GM19328 (cell line): ENCODE measurements around the gene ANKRD18B.
"Not testable (repeated sequence)": the region's sequence is repeated elsewhere in the genome, so short reads cannot be mapped to it uniquely, and the experiment has no call there.

ENCODE experiments used
- ATAC-seq: cut with Tn5 transposase; IDR thresholded peaks from one replicate; pipeline ENCODE4 v1.9.1; 2021; ENCODE audit warnings: mild to moderate bottlenecking, moderate library complexity; ENCODE audit not compliant: unreplicated experiment

Gene ANKRD18B

DNA sequence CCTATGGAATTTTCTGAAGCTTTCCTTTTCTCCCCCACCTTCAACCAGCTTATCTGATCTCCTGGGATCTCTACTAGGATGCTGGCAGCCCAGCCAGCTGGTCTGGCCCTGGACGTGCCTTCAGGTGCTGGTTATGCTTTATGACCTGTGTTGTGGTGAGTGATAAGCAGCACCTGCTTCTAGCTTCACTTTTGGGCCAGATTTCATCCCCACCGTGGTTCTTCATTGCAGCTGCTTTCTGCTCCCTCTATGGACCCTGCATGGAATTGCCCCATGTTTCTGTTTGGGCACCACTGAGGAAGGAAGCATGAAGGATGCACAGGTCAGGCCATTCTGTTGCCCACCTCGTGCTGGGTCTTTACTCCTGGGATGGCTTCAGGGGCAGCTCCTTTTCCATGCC lies 80.2 kb downstream of the ANKRD18B start:
- ATAC-seq = not testable (repeated sequence)

DNA sequence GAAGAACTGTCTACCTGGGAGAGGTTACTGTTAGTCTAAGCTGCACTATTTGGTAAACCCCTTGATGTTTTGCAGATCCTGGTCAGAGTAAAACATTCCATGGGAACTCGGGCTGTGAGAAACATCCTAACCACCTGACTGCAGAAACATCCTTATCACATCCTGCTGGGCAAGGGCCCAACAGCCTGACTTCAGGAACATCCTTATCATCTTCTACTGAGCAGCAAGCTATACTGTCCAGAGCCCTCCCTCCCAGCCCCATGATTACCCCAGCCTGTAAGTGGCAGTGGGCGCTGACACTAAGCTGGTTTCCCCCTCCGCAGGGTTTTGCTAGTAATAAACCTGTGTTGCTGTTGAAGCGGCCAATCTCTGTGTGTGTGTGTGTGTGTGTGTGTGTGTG lies 80.9 kb downstream of the ANKRD18B start:
- ATAC-seq = not testable (repeated sequence)

DNA sequence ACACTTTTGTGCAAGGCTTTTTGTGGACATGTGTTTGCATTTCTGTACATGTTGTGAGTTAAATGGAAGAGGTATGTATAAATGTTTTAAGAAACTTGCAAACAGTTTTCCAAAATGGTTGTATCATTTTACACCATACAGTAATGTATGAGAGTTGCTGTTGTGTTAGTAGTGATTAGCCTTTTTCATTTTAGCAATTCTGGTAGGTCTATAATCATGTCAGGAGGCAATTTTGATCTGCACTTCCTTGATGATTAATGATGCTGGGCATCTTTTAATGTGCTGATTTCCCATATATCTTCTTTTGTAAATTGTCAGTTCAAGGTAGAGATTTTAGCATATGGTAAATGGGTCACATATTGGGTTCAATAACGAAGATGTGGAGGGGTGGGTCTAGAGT lies 87.3 kb downstream of the ANKRD18B start:
- ATAC-seq = no peak

DNA sequence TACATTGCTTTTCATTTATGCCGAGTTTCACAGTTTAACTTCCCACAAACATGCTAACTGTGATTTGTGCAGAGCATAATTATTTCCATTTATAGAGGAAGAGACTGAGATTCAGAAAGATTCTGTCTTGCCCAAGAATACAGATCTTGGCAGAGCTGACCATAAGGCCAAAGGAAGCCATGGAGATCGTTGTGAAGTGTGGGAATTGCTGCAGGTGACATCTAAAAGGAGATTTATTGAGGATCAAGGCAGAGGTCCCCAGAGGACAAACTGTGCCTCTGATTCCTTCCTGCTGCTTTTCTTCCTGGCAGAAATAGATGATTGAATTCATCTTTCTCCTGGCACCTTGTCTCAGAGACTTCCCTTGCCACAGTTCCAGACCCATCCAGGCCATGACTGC lies 88.4 kb downstream of the ANKRD18B start:
- ATAC-seq = not testable (repeated sequence)

DNA sequence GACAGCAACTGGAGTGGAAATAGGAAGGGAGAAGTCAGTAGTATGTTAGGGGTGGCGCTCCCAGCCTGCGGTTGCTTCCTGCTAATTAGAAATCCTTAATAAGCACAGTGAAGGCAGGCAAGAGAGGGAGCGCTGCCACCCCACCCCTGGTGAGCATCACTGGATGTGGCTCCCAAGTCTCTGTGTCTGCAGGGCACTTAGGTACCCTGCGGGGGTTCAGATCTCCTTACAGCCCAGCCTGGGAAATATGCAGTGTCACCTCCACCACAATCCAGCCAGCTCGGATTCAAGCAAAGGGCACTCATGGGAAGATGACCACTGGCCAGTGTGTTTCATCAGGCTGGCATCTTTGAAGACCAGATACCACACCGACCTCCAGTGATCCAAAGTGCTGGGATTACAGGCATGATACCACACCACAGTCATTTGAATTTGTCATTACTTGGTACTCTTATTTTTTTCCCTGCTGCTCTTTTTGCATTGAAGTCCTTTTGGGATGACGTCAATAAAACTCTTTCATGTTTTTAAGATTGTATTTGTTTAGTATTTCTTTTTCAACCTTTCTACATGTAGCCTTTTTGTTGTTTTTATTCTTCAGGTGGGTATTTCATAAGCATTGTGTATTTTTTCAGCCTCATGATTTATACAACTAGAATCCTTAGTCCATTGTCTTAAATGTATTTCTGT lies 90.1 kb downstream of the ANKRD18B start:
- no peak for ATAC-seq

DNA sequence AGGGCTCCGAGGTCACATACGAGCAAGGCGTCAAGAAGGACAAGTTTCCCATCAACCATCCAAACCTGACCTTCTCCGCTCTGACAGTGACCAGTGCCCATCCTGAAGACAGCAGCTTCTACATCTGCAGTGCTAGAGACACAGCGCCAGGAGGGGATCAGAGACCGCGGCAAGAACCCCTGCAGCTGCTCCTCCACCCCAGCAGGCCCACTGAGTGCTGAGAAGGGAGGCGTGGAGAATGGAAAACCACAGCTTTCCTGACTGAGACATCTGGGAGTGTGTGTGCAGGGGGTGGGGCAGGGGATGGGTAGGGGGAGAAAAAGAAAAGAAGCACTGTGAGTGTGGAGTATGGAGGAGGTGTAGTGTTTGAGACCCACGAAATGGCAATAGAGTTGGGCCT lies 94.3 kb downstream of the ANKRD18B start:
- not testable (repeated sequence) for ATAC-seq

DNA sequence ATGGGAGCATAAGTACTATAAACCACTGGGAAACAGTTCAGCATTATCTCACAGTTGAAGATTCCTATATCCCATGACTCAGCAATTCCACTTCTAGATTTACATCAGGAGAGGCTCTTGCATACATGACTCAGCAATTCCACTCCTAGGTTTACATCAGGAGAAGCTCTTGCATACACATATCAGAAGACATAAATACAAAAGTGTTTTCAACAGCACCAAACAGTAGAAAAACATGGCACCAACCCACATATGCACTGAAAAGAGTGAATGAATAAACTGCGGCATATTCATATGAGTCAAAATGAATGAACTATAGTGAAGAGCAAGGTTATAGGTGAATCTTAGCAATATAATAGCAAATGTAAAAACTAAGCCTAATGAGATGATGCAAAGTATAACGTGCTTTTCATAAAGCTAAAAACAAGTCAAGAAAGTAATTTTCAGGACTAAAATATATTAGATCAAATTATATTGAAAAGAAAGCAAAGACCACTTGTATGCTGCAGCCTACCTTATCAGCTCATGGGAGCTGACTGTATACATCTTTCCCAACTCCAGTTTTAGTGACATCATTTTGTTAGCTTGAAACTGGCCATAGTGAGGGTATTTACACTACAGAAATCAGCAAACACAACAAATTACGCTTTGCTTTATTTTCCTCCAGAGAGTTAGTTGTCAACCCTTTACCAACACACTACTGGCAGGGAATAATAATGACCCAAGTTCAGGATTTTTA lies 95.8 kb downstream of the ANKRD18B start:
- ATAC-seq = no peak

DNA sequence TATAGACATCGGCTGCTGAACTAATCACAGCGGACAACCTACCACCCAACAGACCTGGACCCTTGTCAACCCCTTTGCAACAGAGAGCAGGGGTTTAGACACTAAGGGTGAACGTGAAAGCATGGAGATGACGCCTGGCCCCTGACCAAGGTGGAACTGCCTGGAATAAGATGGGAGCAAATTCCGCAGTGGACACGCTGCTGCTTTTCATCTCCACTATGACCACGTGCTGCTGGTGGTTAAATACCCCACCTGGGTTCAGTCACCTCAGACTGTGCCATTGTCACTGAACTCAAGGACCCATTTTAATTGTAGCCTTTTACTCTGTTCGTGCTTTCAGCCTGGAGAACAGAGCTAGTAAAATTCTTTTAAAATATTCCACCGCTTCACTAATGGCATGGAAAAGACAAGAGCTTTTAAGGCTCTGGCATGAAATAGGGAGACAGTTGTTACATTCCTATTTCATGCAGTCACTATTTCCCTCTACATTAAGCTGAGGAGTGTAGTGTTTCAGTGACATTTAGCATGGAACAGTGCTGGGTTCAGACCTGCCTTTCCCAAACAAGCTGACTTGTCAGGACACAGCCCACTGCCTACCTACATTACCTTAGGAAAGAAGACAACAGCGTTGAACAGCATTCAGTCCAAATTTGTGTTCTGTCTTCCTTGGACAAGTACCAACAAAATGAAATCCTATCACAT lies 96.8 kb downstream of the ANKRD18B start:
- ATAC-seq = no peak
